Liver (tissue), 9 donors: ENCODE measurements around the gene ZNF532. TPM values are rescaled to one million over a fixed set of nuclear protein-coding genes. Genes with fewer than 3 reads are reported as not detected.

Experiments
- DNase-seq: peaks from one replicate; pipeline ENCODE4 v3.0.0-alpha.2; 2017; ENCODE audit warnings: low spot score
- H3K27ac ChIP-seq, 2 donors: one replicate each; pipeline ENCODE4 v1.7.0; 2013; ENCODE audit warnings: inconsistent platforms in 2 of 2, low read length in 2 of 2, control low read depth in 1 of 2, low read depth in 1 of 2, mild to moderate bottlenecking in 1 of 2
- H3K27me3 ChIP-seq, 4 donors: one replicate each; pipeline versions ENCODE4 v1.6.1 to v1.7.0; 2013; ENCODE audit warnings: low read length in 3 of 4, inconsistent platforms in 1 of 4, mild to moderate bottlenecking in 1 of 4, moderate library complexity in 1 of 4; ENCODE audit not compliant: control insufficient read depth in 4 of 4, insufficient read depth in 4 of 4
- H3K36me3 ChIP-seq, 4 donors: one replicate each; pipeline versions ENCODE4 v1.6.1 to v1.7.0; 2013; ENCODE audit warnings: low read length in 3 of 4, mild to moderate bottlenecking in 3 of 4, low read depth in 1 of 4, moderate library complexity in 1 of 4; ENCODE audit not compliant: control insufficient read depth in 4 of 4, insufficient read depth in 3 of 4
- H3K4me1 ChIP-seq, 4 donors: one replicate each; pipeline versions ENCODE4 v1.6.1 to v1.7.0; 2013; ENCODE audit warnings: low read length in 3 of 4, mild to moderate bottlenecking in 3 of 4, moderate library complexity in 1 of 4; ENCODE audit not compliant: control insufficient read depth in 4 of 4, insufficient read depth in 4 of 4
- H3K4me3 ChIP-seq, 3 donors: one replicate each; pipeline versions ENCODE4 v1.6.1 to v1.7.0; 2013; ENCODE audit warnings: low read length in 3 of 3, control low read depth in 1 of 3, low read depth in 1 of 3, mild to moderate bottlenecking in 1 of 3
- H3K9ac ChIP-seq, 2 donors: one replicate each; pipeline ENCODE4 v1.7.0; 2013; ENCODE audit warnings: low read length in 2 of 2, mild to moderate bottlenecking in 2 of 2, moderate library complexity in 2 of 2, control low read depth in 1 of 2, low read depth in 1 of 2
- H3K9me3 ChIP-seq, 4 donors: one replicate each; pipeline versions ENCODE4 v1.6.1 to v1.7.0; 2013; ENCODE audit warnings: low read length in 3 of 4; ENCODE audit not compliant: control insufficient read depth in 4 of 4
- EGR1 ChIP-seq, 2 donors: IDR thresholded peaks; 2 replicates each; pipeline ENCODE4 v1.6.1; 2016 to 2018; ENCODE audit warnings: antibody characterized with exemption in 2 of 2, low read depth in 2 of 2
- FOXA1 ChIP-seq: IDR thresholded peaks from 2 replicates; pipeline ENCODE4 v1.6.1; 2016; ENCODE audit warnings: antibody characterized with exemption
- FOXA2 ChIP-seq: IDR thresholded peaks from 2 replicates; pipeline ENCODE4 v1.6.1; 2016; ENCODE audit warnings: antibody characterized with exemption
- GABPA ChIP-seq, 2 donors: IDR thresholded peaks in 1 of 2; conservative IDR thresholded peaks in 1 of 2; 2 replicates each; pipeline ENCODE4 v1.6.1; 2016; ENCODE audit warnings: antibody characterized with exemption in 2 of 2, mild to moderate bottlenecking in 1 of 2, moderate library complexity in 1 of 2
- HNF4A ChIP-seq, 2 donors: conservative IDR thresholded peaks; 2 replicates each; pipeline ENCODE4 v1.6.1; 2016; ENCODE audit warnings: antibody characterized with exemption in 2 of 2, mild to moderate bottlenecking in 2 of 2
- HNF4G ChIP-seq: IDR thresholded peaks from 2 replicates; pipeline ENCODE4 v1.6.1; 2016; ENCODE audit warnings: antibody characterized with exemption
- JUND ChIP-seq, 2 donors: IDR thresholded peaks; 2 replicates each; pipeline ENCODE4 v1.6.1; 2016; ENCODE audit warnings: antibody characterized with exemption in 2 of 2
- NR2F2 ChIP-seq: IDR thresholded peaks from 2 replicates; pipeline ENCODE4 v1.6.1; 2016; ENCODE audit warnings: antibody characterized with exemption
- RAD21 ChIP-seq, 2 donors: IDR thresholded peaks; 2 replicates each; pipeline ENCODE4 v1.6.1; 2016; ENCODE audit warnings: antibody characterized with exemption in 2 of 2, mild to moderate bottlenecking in 2 of 2
- RXRA ChIP-seq, 2 donors: IDR thresholded peaks; 2 replicates each; pipeline ENCODE4 v1.6.1; 2017 to 2018; ENCODE audit warnings: antibody characterized with exemption in 2 of 2, mild to moderate bottlenecking in 1 of 2
- SP1 ChIP-seq: IDR thresholded peaks from 2 replicates; pipeline ENCODE4 v1.6.1; 2018; ENCODE audit warnings: antibody characterized with exemption, mild to moderate bottlenecking
- TAF1 ChIP-seq: conservative IDR thresholded peaks from 2 replicates; pipeline ENCODE4 v1.6.1; 2016; ENCODE audit warnings: antibody characterized with exemption, mild to moderate bottlenecking
- YY1 ChIP-seq: IDR thresholded peaks from 2 replicates; pipeline ENCODE4 v1.6.1; 2016; ENCODE audit warnings: antibody characterized with exemption, mild to moderate bottlenecking
- WGBS: extraction: QIAGEN DNeasy Blood & Tissue Kit; methylation state at CpG from one replicate; pipeline ENCODE4 v1.1.7; 2013; 5-methylcytosine and 5-hydroxymethylcytosine counted together
- polyA plus RNA-seq, 2 donors: library from polyadenylated mRNA; stranded (reverse) in 1 of 2; unstranded in 1 of 2; fragments of 200-250 nt in 1 of 2; fragments of >200 nt in 1 of 2; fragmentation: Nextera tagmentation in 1 of 2; extraction: Ambion mirVana in 1 of 2; gene quantifications; one replicate each; pipeline versions ENCODE4 v1.2.1 to v1.2.3, GENCODE V29; 2013 to 2015
- total RNA-seq, 2 donors: library from RNA; depleted of rRNA; stranded (reverse); fragments of >200 nt; gene quantifications; one replicate each; pipeline ENCODE4 v1.2.3, GENCODE V29; 2014
- TF ChIP-seq, protein P1 (sequence below): IDR thresholded peaks from 2 replicates; pipeline ENCODE4 v1.6.1; 2016; ENCODE audit warnings: antibody characterized with exemption
- TF ChIP-seq, protein P2 (sequence below): IDR thresholded peaks from 2 replicates; pipeline ENCODE4 v1.6.1; 2016; ENCODE audit warnings: antibody characterized with exemption
- TF ChIP-seq, protein P3 (sequence below): fragments of 150-350 bp; IDR thresholded peaks from 2 replicates; pipeline ENCODE4 v1.5.1; 2017; ENCODE audit warnings: improper control_type of control experiment, low read depth, low read length; ENCODE audit not compliant: missing input control
- TF ChIP-seq, protein P4 (sequence below): IDR thresholded peaks from 2 replicates; pipeline ENCODE4 v1.6.1; 2016; ENCODE audit warnings: antibody characterized with exemption
- donor health status: healthy.
- donor health status: healthy.
- donor health status: healthy.
- donor health status: healthy.
- donor health status: healthy.

ZNF532 gene
- total and polyA plus RNA-seq, 4 donors: 0.68 to 5.6 (median 2.5) TPM

DNA sequence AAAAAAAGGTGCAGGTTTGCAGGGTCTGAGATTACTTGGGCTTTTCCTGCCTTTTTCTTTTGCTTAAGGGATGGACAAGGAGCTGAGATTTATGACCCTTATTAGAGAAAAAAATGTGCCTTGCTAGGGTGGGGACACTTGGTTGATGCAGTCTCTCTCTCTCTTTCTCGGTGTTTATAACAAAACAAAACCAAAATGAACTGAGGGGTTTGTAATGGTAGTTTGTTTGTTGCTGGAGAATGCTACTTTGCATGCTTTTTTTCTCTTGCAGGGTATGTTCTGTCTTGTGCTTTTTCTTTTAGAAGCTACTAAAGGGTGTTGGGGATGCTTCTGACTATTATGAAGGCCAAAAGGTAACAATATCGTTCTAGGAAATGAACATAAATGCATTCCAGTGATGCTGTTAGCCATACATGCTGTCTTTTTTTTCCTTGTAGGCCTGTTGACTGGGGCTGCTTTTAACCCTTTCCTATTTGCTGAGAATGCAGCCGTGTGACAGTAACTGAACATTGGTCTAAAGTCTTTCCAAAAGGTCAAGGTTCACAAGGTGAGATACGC, 435 bp downstream of the ZNF532 start:
- Histone ChIP-seq H3K4me1 (peaks cover 0 to 11% (median 4%) of the 10 kb centered on the region in 4 donors), H3K4me3 (no peak overlapping the region), H3K9me3 (no peaks in the 10 kb centered on the region), H3K27ac (peak overlapping the region in 1 of 2 donors; percentile 6), H3K9ac (no peak overlapping the region), H3K27me3 (no peaks in the 10 kb centered on the region), H3K36me3 (peaks cover 0 to 3% (median 0%) of the 10 kb centered on the region in 4 donors)
- 42% methylated on average over 4 of the region's 4 CpGs for WGBS
- peak in 1 of 2 donors; percentile 35 for TF ChIP-seq HNF4A (conservative IDR thresholded peaks at IDR 0.05)
- TF ChIP-seq, protein P1, sequence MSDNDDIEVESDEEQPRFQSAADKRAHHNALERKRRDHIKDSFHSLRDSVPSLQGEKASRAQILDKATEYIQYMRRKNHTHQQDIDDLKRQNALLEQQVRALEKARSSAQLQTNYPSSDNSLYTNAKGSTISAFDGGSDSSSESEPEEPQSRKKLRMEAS: no peak
- no peak for DNase-seq

DNA sequence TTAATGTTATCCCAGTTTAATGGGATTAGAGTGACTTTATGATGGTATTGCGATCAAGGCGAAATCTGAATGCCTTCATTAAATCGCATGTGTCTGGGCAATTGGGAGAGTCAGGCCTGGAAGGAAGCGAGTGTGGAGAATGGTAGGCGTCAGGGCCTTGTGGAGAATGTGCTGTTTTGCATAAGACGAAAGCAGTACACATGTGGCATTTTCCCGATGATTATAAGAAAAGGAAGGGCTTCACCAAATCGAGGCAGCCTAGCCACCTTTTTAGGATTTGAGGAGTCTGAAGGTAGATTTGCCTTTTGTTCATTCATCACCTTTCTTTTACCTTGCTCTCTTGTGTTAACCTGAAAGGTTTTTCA, 1.0 kb downstream of the ZNF532 start:
- Histone ChIP-seq H3K36me3 (peaks cover 0 to 3% (median 0%) of the 10 kb centered on the region in 4 donors), H3K27ac (no peak overlapping the region), H3K9ac (no peak overlapping the region), H3K4me3 (no peak overlapping the region), H3K27me3 (no peaks in the 10 kb centered on the region), H3K9me3 (no peaks in the 10 kb centered on the region), H3K4me1 (peaks cover 0 to 11% (median 4%) of the 10 kb centered on the region in 4 donors)
- no peak for DNase-seq
- WGBS: 92% methylated on average over 8 of the region's 8 CpGs
- TF ChIP-seq TAF1: no peak
- TF ChIP-seq, protein P2, sequence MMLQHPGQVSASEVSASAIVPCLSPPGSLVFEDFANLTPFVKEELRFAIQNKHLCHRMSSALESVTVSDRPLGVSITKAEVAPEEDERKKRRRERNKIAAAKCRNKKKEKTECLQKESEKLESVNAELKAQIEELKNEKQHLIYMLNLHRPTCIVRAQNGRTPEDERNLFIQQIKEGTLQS: no peak
- TF ChIP-seq HNF4G: no peak
- no peak for TF ChIP-seq NR2F2
- TF ChIP-seq, protein P1: no peak
- TF ChIP-seq RAD21 (IDR thresholded peaks at IDR 0.05): no peak
- TF ChIP-seq JUND (IDR thresholded peaks at IDR 0.05): no peak
- no peak for TF ChIP-seq FOXA2
- no peak for TF ChIP-seq SP1
- no peak for TF ChIP-seq FOXA1
- no peak for TF ChIP-seq EGR1 (IDR thresholded peaks at IDR 0.05; ENCODE audit: low read depth in 2 of 2)
- no peak for TF ChIP-seq RXRA (IDR thresholded peaks at IDR 0.05)

DNA sequence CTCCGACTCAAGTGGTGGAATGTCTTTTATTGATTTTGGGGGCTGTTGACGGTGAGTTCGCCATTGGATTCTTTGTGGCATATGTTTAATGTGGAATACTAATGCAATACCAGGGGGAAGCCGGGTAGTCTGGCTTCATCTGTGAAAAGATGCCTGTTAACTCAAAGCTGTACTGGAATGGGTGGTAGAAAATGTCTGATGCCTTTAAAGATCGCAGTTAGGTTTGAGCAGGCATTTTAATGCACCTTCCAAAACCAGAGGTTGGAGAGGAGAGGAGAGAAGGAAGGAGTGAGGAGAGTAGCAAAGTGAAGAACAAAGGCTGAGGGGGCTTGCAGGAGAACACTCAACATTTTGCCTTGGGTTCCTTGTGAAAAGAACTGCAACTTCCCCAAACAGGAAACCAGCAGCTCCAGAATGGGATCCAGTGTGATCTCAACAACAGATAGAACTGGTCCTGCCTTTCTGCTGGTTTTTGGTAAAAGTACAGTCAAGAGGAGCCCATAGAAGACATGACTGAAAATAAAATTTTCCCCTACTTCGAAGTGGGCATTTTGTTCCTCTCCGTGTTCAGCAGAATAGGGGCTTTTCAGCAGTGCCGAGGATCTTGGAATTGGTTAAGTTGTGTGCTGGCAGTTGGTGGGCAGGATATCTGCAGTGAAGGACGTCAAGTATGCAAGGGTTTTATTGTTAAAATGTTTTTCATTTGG, 1.5 kb downstream of the ZNF532 start:
- Histone ChIP-seq H3K9ac (no peak overlapping the region), H3K27ac (no peak overlapping the region)
- TF ChIP-seq RXRA (IDR thresholded peaks at IDR 0.05) (no peak), TAF1 (no peak), NR2F2 (no peak), HNF4G (no peak), YY1 (no peak), RAD21 (IDR thresholded peaks at IDR 0.05) (no peak), GABPA (IDR thresholded peaks at IDR 0.05 in 1 of 2, conservative IDR thresholded peaks at IDR 0.05 in 1 of 2) (no peak), EGR1 (IDR thresholded peaks at IDR 0.05; ENCODE audit: low read depth in 2 of 2) (no peak), FOXA1 (no peak), HNF4A (conservative IDR thresholded peaks at IDR 0.05) (no peak), SP1 (no peak), FOXA2 (no peak), JUND (IDR thresholded peaks at IDR 0.05) (no peak)
- TF ChIP-seq, protein P3, sequence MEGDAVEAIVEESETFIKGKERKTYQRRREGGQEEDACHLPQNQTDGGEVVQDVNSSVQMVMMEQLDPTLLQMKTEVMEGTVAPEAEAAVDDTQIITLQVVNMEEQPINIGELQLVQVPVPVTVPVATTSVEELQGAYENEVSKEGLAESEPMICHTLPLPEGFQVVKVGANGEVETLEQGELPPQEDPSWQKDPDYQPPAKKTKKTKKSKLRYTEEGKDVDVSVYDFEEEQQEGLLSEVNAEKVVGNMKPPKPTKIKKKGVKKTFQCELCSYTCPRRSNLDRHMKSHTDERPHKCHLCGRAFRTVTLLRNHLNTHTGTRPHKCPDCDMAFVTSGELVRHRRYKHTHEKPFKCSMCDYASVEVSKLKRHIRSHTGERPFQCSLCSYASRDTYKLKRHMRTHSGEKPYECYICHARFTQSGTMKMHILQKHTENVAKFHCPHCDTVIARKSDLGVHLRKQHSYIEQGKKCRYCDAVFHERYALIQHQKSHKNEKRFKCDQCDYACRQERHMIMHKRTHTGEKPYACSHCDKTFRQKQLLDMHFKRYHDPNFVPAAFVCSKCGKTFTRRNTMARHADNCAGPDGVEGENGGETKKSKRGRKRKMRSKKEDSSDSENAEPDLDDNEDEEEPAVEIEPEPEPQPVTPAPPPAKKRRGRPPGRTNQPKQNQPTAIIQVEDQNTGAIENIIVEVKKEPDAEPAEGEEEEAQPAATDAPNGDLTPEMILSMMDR: no peak
- TF ChIP-seq, protein P1: no peak
- TF ChIP-seq, protein P4, sequence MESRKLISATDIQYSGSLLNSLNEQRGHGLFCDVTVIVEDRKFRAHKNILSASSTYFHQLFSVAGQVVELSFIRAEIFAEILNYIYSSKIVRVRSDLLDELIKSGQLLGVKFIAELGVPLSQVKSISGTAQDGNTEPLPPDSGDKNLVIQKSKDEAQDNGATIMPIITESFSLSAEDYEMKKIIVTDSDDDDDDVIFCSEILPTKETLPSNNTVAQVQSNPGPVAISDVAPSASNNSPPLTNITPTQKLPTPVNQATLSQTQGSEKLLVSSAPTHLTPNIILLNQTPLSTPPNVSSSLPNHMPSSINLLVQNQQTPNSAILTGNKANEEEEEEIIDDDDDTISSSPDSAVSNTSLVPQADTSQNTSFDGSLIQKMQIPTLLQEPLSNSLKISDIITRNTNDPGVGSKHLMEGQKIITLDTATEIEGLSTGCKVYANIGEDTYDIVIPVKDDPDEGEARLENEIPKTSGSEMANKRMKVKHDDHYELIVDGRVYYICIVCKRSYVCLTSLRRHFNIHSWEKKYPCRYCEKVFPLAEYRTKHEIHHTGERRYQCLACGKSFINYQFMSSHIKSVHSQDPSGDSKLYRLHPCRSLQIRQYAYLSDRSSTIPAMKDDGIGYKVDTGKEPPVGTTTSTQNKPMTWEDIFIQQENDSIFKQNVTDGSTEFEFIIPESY: no peak
- TF ChIP-seq, protein P2: no peak

More for the DNA sequence above, 1.5 kb downstream of the ZNF532 start:
- 82% methylated on average over 9 of the region's 9 CpGs for WGBS
- H3K36me3 ChIP-seq: peaks cover 0 to 3% (median 0%) of the 10 kb centered on the region in 4 donors
- DNase-seq: no peak
- H3K9me3 ChIP-seq: no peaks in the 10 kb centered on the region
- no peak overlapping the region for H3K4me3 ChIP-seq
- peaks cover 0 to 11% (median 4%) of the 10 kb centered on the region in 4 donors for H3K4me1 ChIP-seq
- H3K27me3 ChIP-seq: no peaks in the 10 kb centered on the region
